ENCODE results near the gene ANAPC7. TPM values are rescaled to one million over a fixed set of nuclear protein-coding genes. Genes with fewer than 3 reads are reported as not detected.

The ANAPC7 gene
- total and polyA plus RNA-seq, 2 of the 13 experiments (the other 11 are each of a cell fraction or from before 2014, with no cell fraction given) = 40.0 to 69.1 TPM

DNA sequence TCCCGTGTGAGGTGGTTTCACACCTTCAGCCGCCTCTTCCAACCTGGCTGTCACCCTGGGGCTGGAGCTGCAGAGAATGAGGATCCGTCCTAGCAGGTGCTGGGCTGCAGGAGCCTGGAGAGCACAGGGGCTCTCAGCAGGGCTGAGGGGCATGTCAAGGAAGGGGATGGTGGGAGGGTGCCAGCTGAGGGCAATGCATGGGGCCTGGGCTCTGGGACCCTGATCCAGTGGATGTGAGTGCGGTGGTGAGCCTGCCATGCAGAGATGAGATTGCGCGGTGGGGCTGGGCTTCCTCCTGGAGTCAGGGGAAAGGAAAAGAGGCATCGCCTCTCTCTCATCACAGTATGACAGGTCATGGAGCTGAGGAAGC, 31.5 kb downstream of the ANAPC7 start:
- Histone ChIP-seq H4K20me1 (ENCODE audit: insufficient read depth, low read length) (no peaks in the 10 kb centered on the region), H3K4me1 (ENCODE audit: insufficient read depth, low read length) (peaks cover 10% of the 10 kb centered on the region; the same call in 1 of the 2 replicates), H2AFZ (ENCODE audit: low read length) (no peak overlapping the region), H3K9me3 (ENCODE audit: low read length) (no peaks in the 10 kb centered on the region), H3K27ac (ENCODE audit: extremely low read length, insufficient read depth, low read length) (no peak overlapping the region), H3K4me2 (ENCODE audit: low read depth, low read length) (no peak overlapping the region), H3K27me3 (ENCODE audit: control insufficient read depth in 1 of 2, insufficient read depth in 2 of 2, low read length in 2 of 2) (no peaks in the 10 kb centered on the region; a peak in 1 of 5 replicates), H3K79me2 (ENCODE audit: insufficient read depth, low read length) (no peaks in the 10 kb centered on the region), H3K9ac (ENCODE audit: insufficient read depth, low read depth, low read length) (no peak overlapping the region), H3K4me3 (replicated peaks in 1 of 3; ENCODE audit: insufficient read depth in 1 of 3, low read depth in 2 of 3, low read length in 3 of 3) (no peak overlapping the region), H3K36me3 (replicated peaks in 1 of 2; ENCODE audit: control insufficient read depth in 1 of 2, insufficient read depth in 2 of 2, low read length in 2 of 2) (peaks cover 21 to 43% of the 10 kb centered on the region in 2 experiments)
- DNase-seq (ENCODE audit: low spot score) = no peak
- ChIA-PET CTCF (ENCODE audit: low intra/inter-chr PET ratio, low total read pairs) (no interaction called here), POLR2A (interaction anchor here (0.6 kb wide), 1 partner anchor 295 kb away, joined by 3 read pairs; no protein-coding TSS in a partner anchor)
- ATAC-seq = peak; percentile 10; the same call in 1 of the 3 replicates
- TF ChIP-seq AGO2 (optimal IDR thresholded peaks at IDR 0.05; ENCODE audit: low read depth, low read length) (peak; percentile 78), ZNF333 (CRISPR knock-in tag; IDR thresholded peaks at IDR 0.05; ENCODE audit: borderline replicate concordance) (no peak)
- WGBS (ENCODE audit: low lambda C conversion rate) = 92% methylated on average over 7 of the region's 7 CpGs
- intact Hi-C loops (cut with micrococcal nuclease; ENCODE audit: unreplicated experiment) = no loop called here
- in situ Hi-C loops (cut with HindIII; ENCODE audit: extremely low pct_ligation_motif_present, low pct_unique_long_range_greater_than_20kb) = no loop called here
- BruUV-seq (replicated peaks) = no TSS peak
- no peak for FAIRE-seq

- POLR2A ChIA-PET = interaction anchor here (0.8 kb wide), 1 partner anchor 10 kb away, joined by 3 read pairs; no protein-coding TSS in a partner anchor
- WGBS (ENCODE audit: low lambda C conversion rate) = 96% methylated on average over 8 of the region's 13 CpGs
- no peak overlapping the region for H3K4me2 ChIP-seq (ENCODE audit: low read depth, low read length)
- TF ChIP-seq ZFP62 (CRISPR knock-in tag; IDR thresholded peaks at IDR 0.05) (no peak), TSC22D2 (CRISPR knock-in tag; IDR thresholded peaks at IDR 0.05; ENCODE audit: borderline replicate concordance) (no peak), MAF1 (CRISPR knock-in tag; IDR thresholded peaks at IDR 0.05; ENCODE audit: borderline replicate concordance) (no peak), POLR2G (IDR thresholded peaks at IDR 0.05; ENCODE audit: low read depth, low read length) (peak; percentile 22; the same call in 1 of the 2 replicates), TCF7L2 (IDR thresholded peaks at IDR 0.05; ENCODE audit: low read depth, low read length) (no peak), ELK4 (CRISPR knock-in tag; IDR thresholded peaks at IDR 0.05; ENCODE audit: borderline replicate concordance) (no peak), ZHX2 (IDR thresholded peaks at IDR 0.05; ENCODE audit: low read depth) (no peak), ZHX2 (CRISPR knock-in tag; IDR thresholded peaks at IDR 0.05; ENCODE audit: borderline replicate concordance) (no peak), MED1 (CRISPR knock-in tag; IDR thresholded peaks at IDR 0.05) (no peak)
Measured at GRCh38 chr12:110371408-110372055, 32.0 kb downstream of the ANAPC7 start.

More at GRCh38 chr12:110371408-110372055, 32.0 kb downstream of the ANAPC7 start:
- H3K4me3 ChIP-seq (replicated peaks in 1 of 3; ENCODE audit: insufficient read depth in 1 of 3, low read depth in 2 of 3, low read length in 3 of 3) = no peak overlapping the region
- H3K27me3 ChIP-seq (ENCODE audit: control insufficient read depth in 1 of 2, insufficient read depth in 2 of 2, low read length in 2 of 2) = no peaks in the 10 kb centered on the region; a peak in 1 of 5 replicates
- FAIRE-seq (no peak), ATAC-seq (no peak; the same call in 1 of the 3 replicates), DNase-seq (ENCODE audit: low spot score) (no peak)
- CTCF ChIA-PET (ENCODE audit: low intra/inter-chr PET ratio, low total read pairs) = no interaction called here
- BruUV-seq (replicated peaks) = no TSS peak
- no peaks in the 10 kb centered on the region for H3K9me3 ChIP-seq (ENCODE audit: low read length)
- H3K9ac ChIP-seq (ENCODE audit: insufficient read depth, low read depth, low read length) = no peak overlapping the region
- in situ Hi-C loops (cut with HindIII; ENCODE audit: extremely low pct_ligation_motif_present, low pct_unique_long_range_greater_than_20kb) (no loop called here), intact Hi-C loops (cut with micrococcal nuclease; ENCODE audit: unreplicated experiment) (no loop called here)
- H3K4me1 ChIP-seq (ENCODE audit: insufficient read depth, low read length) = peaks cover 15% of the 10 kb centered on the region
- no peaks in the 10 kb centered on the region for H3K79me2 ChIP-seq (ENCODE audit: insufficient read depth, low read length)
- H2AFZ ChIP-seq (ENCODE audit: low read length) = no peak overlapping the region
- no peaks in the 10 kb centered on the region for H4K20me1 ChIP-seq (ENCODE audit: insufficient read depth, low read length)
- H3K27ac ChIP-seq (ENCODE audit: extremely low read length, insufficient read depth, low read length) = no peak overlapping the region
- peaks cover 21 to 42% of the 10 kb centered on the region in 2 experiments for H3K36me3 ChIP-seq (replicated peaks in 1 of 2; ENCODE audit: control insufficient read depth in 1 of 2, insufficient read depth in 2 of 2, low read length in 2 of 2)

Measured in HepG2 (cell line).